CD4-positive, alpha-beta T cell treated with Interferon gamma for 1 hour (primary cell): ENCODE measurements around the gene RSPRY1.
"Not testable (repeated sequence)": the region's sequence is repeated elsewhere in the genome, so short reads cannot be mapped to it uniquely, and the experiment has no call there.

Source experiments
- DNase-seq: peaks from one replicate; pipeline ENCODE4 v3.0.0-alpha.2; 2020

RSPRY1 gene

GRCh38 chr16:57186872-57187854, 1.0 kb downstream of the RSPRY1 start:
- DNase-seq = no peak

GRCh38 chr16:57187902-57188710, 2.0 kb downstream of the RSPRY1 start:
- DNase-seq = not testable (repeated sequence)

GRCh38 chr16:57188711-57189002, 2.5 kb downstream of the RSPRY1 start:
- no peak for DNase-seq

GRCh38 chr16:57189527-57189926, 3.4 kb downstream of the RSPRY1 start:
- DNase-seq = not testable (repeated sequence)

- DNase-seq = no peak
Observed at GRCh38 chr16:57190136-57190535, 4.0 kb downstream of the RSPRY1 start.

- no peak for DNase-seq
Observed at GRCh38 chr16:57191056-57191571, 5.0 kb downstream of the RSPRY1 start.

GRCh38 chr16:57192146-57192545, 6.0 kb downstream of the RSPRY1 start:
- no peak for DNase-seq

GRCh38 chr16:57192720-57193486, 6.8 kb downstream of the RSPRY1 start:
- no peak for DNase-seq

GRCh38 chr16:57194512-57194911, 8.4 kb downstream of the RSPRY1 start:
- DNase-seq = no peak

GRCh38 chr16:57196286-57196685, 10.2 kb downstream of the RSPRY1 start:
- no peak for DNase-seq

GRCh38 chr16:57196753-57197152, 10.6 kb downstream of the RSPRY1 start:
- DNase-seq = no peak

GRCh38 chr16:57200321-57200720, 14.2 kb downstream of the RSPRY1 start:
- DNase-seq = not testable (repeated sequence)

- not testable (repeated sequence) for DNase-seq
Observed at GRCh38 chr16:57200926-57201325, 14.8 kb downstream of the RSPRY1 start.

GRCh38 chr16:57202095-57202886, 16.2 kb downstream of the RSPRY1 start:
- DNase-seq = no peak

GRCh38 chr16:57203451-57203850, 17.3 kb downstream of the RSPRY1 start:
- no peak for DNase-seq

- DNase-seq = no peak
Observed at GRCh38 chr16:57204675-57205074, 18.5 kb downstream of the RSPRY1 start.

GRCh38 chr16:57208926-57209325, 22.8 kb downstream of the RSPRY1 start:
- no peak for DNase-seq

GRCh38 chr16:57209780-57210179, 23.7 kb downstream of the RSPRY1 start:
- DNase-seq = no peak

- DNase-seq = no peak
Observed at GRCh38 chr16:57213462-57213861, 27.3 kb downstream of the RSPRY1 start.

- DNase-seq = no peak
Observed at GRCh38 chr16:57216968-57217367, 30.8 kb downstream of the RSPRY1 start.

GRCh38 chr16:57223057-57223456, 36.9 kb downstream of the RSPRY1 start:
- no peak for DNase-seq
